Neural cell (in vitro differentiated cells): Measurements from ENCODE around the gene TMPRSS11E. TPM values are rescaled to one million over a fixed set of nuclear protein-coding genes. Genes with fewer than 3 reads are reported as not detected.

Source experiments
- H2AFZ ChIP-seq: fragments of 200-600, 300-800 bp; sonication (generic), shearing (Covaris generic); 2 replicates; pipeline ENCODE4 v1.6.0; 2014; ENCODE audit warnings: low read depth, mild to moderate bottlenecking, antibody characterized with exemption, low read length, moderate library complexity
- H3F3A ChIP-seq: fragments of 200-600 bp; shearing (Covaris generic); 2 replicates; pipeline ENCODE4 v1.6.1; 2016; ENCODE audit warnings: mild to moderate bottlenecking, moderate library complexity, mixed read lengths, antibody characterized with exemption, low read length; ENCODE audit not compliant: insufficient read depth, poor library complexity, severe bottlenecking
- H3K27ac ChIP-seq: fragments of 200-600, 300-800 bp; sonication (generic), shearing (Covaris generic); 2 replicates; pipeline ENCODE4 v1.5.1; 2014; ENCODE audit warnings: mild to moderate bottlenecking, low read length, moderate library complexity
- H3K27me3 ChIP-seq: fragments of 300-800, 200-600 bp; sonication (generic), shearing (Covaris generic); 2 replicates; pipeline ENCODE4 v1.6.0; 2014; ENCODE audit warnings: mild to moderate bottlenecking, low read depth, low read length, moderate library complexity; ENCODE audit not compliant: insufficient read depth
- H3K36me3 ChIP-seq: fragments of 300-800, 200-600 bp; sonication (generic), shearing (Covaris generic); 2 replicates; pipeline ENCODE4 v1.5.1; 2014; ENCODE audit warnings: mild to moderate bottlenecking, antibody characterized with exemption, low read length, moderate library complexity; ENCODE audit not compliant: insufficient read depth
- H3K4me2 ChIP-seq: fragments of 300-800, 200-600 bp; sonication (generic), shearing (Covaris generic); 2 replicates; pipeline ENCODE4 v1.6.0; 2014; ENCODE audit warnings: mild to moderate bottlenecking, low read length
- H3K4me3 ChIP-seq: fragments of 300-800, 200-600 bp; sonication (generic), shearing (Covaris generic); 2 replicates; pipeline ENCODE4 v1.5.1; 2014; ENCODE audit warnings: mild to moderate bottlenecking, low read length, moderate library complexity
- H3K79me2 ChIP-seq: fragments of 200-600 bp; shearing (Covaris generic); replicated peaks from 2 replicates; pipeline ENCODE4 v1.6.0; 2014; ENCODE audit warnings: mild to moderate bottlenecking, low read length, moderate library complexity; ENCODE audit not compliant: insufficient read depth
- H3K9ac ChIP-seq: fragments of 300-800, 200-600 bp; sonication (generic), shearing (Covaris generic); 2 replicates; pipeline ENCODE4 v1.6.1; 2016; ENCODE audit warnings: mild to moderate bottlenecking, low read length, mixed read lengths
- H3K9me2 ChIP-seq: fragments of 200-600 bp; shearing (Covaris generic); 2 replicates; pipeline ENCODE4 v1.6.1; 2016; ENCODE audit warnings: mild to moderate bottlenecking, low read length, mixed read lengths; ENCODE audit not compliant: insufficient read depth
- H3K9me3 ChIP-seq: fragments of 200-600, 300-800 bp; sonication (generic), shearing (Covaris generic); 2 replicates; pipeline ENCODE4 v1.6.1; 2016; ENCODE audit warnings: mild to moderate bottlenecking, mixed run types, low read length, moderate library complexity, mixed read lengths
- H4K20me1 ChIP-seq: fragments of 200-600 bp; shearing (Covaris generic); 2 replicates; pipeline ENCODE4 v1.6.1; 2016; ENCODE audit warnings: mild to moderate bottlenecking, mixed run types; ENCODE audit not compliant: insufficient read depth
- CTCF ChIP-seq: fragments of 450-650 bp; IDR thresholded peaks from 2 replicates; pipeline ENCODE4 v1.5.1; 2014; ENCODE audit warnings: antibody characterized with exemption, mild to moderate bottlenecking, moderate library complexity; ENCODE audit not compliant: poor library complexity, severe bottlenecking
- EP300 ChIP-seq: fragments of 450-650 bp; conservative IDR thresholded peaks from 2 replicates; pipeline ENCODE4 v1.6.1; 2014; ENCODE audit warnings: antibody characterized with exemption, mild to moderate bottlenecking, moderate library complexity; ENCODE audit not compliant: poor library complexity, severe bottlenecking
- EZH2 ChIP-seq: fragments of 200-600, 300-800 bp; shearing (Covaris generic), sonication (generic); IDR thresholded peaks from 2 replicates; pipeline ENCODE4 v1.6.1; 2014; ENCODE audit warnings: antibody characterized with exemption, low read length, borderline replicate concordance, mild to moderate bottlenecking; ENCODE audit not compliant: insufficient read depth, poor library complexity, severe bottlenecking
- MXI1 ChIP-seq: fragments of 450-650 bp; conservative IDR thresholded peaks from 2 replicates; pipeline ENCODE4 v1.6.1; 2014; ENCODE audit warnings: antibody characterized with exemption, mild to moderate bottlenecking; ENCODE audit not compliant: poor library complexity, severe bottlenecking
- POLR2AphosphoS5 ChIP-seq: IDR thresholded peaks from 2 replicates; pipeline ENCODE4 v1.6.1; 2012
- RAD21 ChIP-seq: fragments of 450-650 bp; conservative IDR thresholded peaks from 2 replicates; pipeline ENCODE4 v1.6.1; 2014; ENCODE audit warnings: antibody characterized with exemption, mild to moderate bottlenecking, moderate library complexity
- REST ChIP-seq: IDR thresholded peaks from 2 replicates; pipeline ENCODE4 v1.6.1; 2012; ENCODE audit warnings: borderline replicate concordance
- SMC3 ChIP-seq: fragments of 450-650 bp; conservative IDR thresholded peaks from 2 replicates; pipeline ENCODE4 v1.6.1; 2014; ENCODE audit warnings: antibody characterized with exemption, mild to moderate bottlenecking, moderate library complexity; ENCODE audit not compliant: poor library complexity
- TAF1 ChIP-seq: IDR thresholded peaks from 2 replicates; pipeline ENCODE4 v1.6.1; 2012; ENCODE audit warnings: low read depth
- polyA minus RNA-seq: library from RNA; depleted of rRNA, polyadenylated mRNA; stranded (reverse); fragments of >200 nt; gene quantifications from 2 replicates; pipeline ENCODE4 v1.2.3, GENCODE V29; 2014
- polyA plus RNA-seq: library from polyadenylated mRNA; depleted of rRNA; stranded (reverse); fragments of >200 nt; gene quantifications from 2 replicates; pipeline ENCODE4 v1.2.3, GENCODE V29; 2014

The TMPRSS11E gene
- not detected in 2 replicates for polyA plus RNA-seq
- not detected in 2 replicates for polyA minus RNA-seq

- H3K36me3 ChIP-seq: no peaks in the 10 kb centered on the region
- no peak within 1 kb of the TSS for H3K4me3 ChIP-seq
- TF ChIP-seq TAF1: no peak
- TF ChIP-seq RAD21: no peak
- no peak for TF ChIP-seq EP300
- no peak for TF ChIP-seq REST
- TF ChIP-seq MXI1: no peak
- no peak for TF ChIP-seq SMC3
- H3K27ac ChIP-seq: no peak within 1 kb of the TSS
- no peaks in the 10 kb centered on the region for H3K9me2 ChIP-seq
- H4K20me1 ChIP-seq: no peaks in the 10 kb centered on the region
- no peaks in the 10 kb centered on the region for H3K79me2 ChIP-seq
- H3K27me3 ChIP-seq: no peaks in the 10 kb centered on the region
- H3F3A ChIP-seq: no peaks in the 10 kb centered on the region
- no peak within 1 kb of the TSS for H3K9ac ChIP-seq
- no peak within 1 kb of the TSS for H3K4me2 ChIP-seq
- H3K9me3 ChIP-seq: no peaks in the 10 kb centered on the region
- no peak within 1 kb of the TSS for H2AFZ ChIP-seq
Measured at GRCh38 chr4:68447201-68447600, at the start of gene TMPRSS11E. Gene TMPRSS11E (plus strand): TSS chr4:68447463. CDS start chr4:68447513, 50 bp downstream.

- no peak overlapping the region for H3K9ac ChIP-seq
Measured at GRCh38 chr4:68399306-68399705, 48.0 kb upstream of the TMPRSS11E start.

More at GRCh38 chr4:68399306-68399705, 48.0 kb upstream of the TMPRSS11E start:
- no peaks in the 10 kb centered on the region for H3K79me2 ChIP-seq
- H2AFZ ChIP-seq: no peak overlapping the region
- no peaks in the 10 kb centered on the region for H3F3A ChIP-seq
- H3K36me3 ChIP-seq: no peaks in the 10 kb centered on the region
- H3K4me2 ChIP-seq: no peak overlapping the region
- no peaks in the 10 kb centered on the region for H3K9me2 ChIP-seq
- H3K27me3 ChIP-seq: no peaks in the 10 kb centered on the region
- TF ChIP-seq EZH2 (no peak), POLR2AphosphoS5 (no peak), REST (no peak), SMC3 (no peak), MXI1 (no peak), CTCF (no peak), TAF1 (no peak), EP300 (no peak), RAD21 (no peak)
- H3K9me3 ChIP-seq: no peaks in the 10 kb centered on the region
- H3K27ac ChIP-seq: no peak overlapping the region
- no peaks in the 10 kb centered on the region for H4K20me1 ChIP-seq
- no peak overlapping the region for H3K4me3 ChIP-seq
